Measurements from ENCODE around the gene GET3.

Gene GET3

DNA sequence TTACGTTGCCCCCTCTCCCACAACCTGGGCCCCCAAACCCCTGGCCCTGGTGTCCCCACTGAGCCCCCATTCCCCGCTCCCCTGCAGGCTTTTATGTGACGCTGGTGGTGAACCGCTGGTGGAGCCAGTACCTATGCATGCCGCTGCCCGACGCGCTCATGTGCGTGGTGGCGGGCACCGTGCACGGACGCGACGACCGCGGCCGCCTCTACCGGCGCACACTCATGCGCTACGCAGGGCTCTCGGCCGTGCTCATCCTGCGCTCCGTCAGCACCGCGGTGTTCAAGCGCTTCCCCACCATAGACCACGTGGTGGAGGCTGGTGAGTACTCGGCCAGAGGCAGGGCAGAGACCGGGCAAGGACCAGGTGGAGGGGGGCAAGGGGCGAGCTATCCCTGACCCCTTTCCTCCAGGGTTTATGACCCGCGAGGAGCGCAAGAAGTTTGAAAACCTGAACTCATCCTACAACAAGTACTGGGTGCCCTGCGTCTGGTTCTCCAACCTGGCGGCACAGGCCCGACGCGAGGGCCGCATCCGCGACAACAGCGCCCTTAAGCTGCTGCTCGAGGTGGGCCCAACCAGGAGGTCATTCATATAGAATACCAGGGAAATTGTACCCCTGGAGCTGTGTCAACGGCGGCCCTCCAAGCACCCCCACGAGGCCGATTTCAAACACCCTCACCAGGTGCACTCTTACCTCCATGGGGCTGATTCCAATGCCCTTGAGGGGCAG lies 17.3 kb downstream of the GET3 start:
- DNase-seq = no peak

DNA sequence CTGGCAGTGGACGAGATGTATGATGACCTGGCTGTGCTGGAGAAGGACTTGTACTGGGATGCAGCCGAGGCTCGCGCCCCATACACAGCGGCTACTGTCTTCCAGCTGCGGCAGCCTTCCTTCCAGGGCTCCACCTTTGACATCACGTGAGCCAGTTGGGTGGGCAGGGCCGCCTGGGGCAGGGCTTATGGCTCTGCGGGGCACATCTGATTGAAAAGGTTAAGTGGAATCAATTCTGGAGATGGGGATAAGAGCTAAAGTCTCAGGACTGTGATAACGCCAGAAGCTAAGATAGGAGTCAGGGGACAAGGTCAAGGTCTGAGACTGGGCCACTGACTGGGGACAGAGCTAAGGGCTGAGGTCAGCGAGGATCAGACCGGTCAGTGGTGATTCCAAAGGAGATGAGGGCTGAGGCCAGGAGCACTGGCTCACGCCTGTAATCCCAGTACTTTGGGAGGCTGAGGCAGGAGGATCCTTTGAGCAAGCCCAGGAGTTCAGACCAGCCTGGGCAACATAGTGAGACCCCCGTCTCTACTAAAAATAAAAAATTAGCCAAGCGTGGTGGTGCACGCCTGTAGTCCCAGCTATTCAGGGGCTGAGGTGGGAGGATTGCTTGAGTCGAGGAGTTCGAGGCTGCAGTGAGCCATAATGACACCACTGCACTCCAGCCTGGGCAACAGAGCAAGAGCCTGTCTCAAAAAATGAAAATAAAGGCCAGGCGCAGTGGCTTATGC lies 19.0 kb downstream of the GET3 start:
- no peak for DNase-seq

DNA sequence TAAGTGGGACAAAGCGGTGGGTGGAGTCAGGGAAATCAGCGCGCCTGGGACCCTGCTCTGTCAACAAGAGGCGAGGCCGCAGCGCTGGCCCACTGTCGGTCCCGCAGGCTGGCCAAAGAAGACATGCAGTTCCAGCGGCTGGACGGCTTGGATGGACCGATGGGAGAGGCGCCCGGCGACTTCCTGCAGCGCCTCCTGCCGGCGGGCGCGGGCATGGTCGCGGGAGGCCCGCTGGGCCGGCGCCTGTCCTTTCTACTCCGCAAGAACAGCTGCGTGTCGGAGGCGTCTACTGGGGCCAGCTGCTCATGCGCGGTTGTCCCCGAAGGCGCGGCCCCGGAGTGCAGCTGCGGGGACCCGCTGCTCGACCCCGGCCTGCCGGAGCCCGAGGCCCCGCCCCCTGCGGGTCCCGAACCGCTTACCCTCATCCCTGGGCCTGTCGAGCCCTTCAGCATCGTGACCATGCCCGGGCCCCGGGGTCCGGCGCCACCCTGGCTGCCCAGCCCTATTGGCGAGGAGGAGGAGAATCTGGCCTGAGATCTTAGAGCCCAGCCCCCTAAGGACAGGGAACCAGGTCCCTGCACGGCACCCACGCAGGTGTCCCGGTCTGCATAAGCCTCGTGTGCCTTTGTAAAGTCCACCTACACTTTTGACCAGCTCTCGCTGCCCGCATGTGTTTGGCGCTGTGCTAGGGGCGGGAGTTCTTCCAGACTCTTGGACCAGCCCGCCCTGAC lies 20.4 kb downstream of the GET3 start:
- peak; percentile 42 for DNase-seq

DNA sequence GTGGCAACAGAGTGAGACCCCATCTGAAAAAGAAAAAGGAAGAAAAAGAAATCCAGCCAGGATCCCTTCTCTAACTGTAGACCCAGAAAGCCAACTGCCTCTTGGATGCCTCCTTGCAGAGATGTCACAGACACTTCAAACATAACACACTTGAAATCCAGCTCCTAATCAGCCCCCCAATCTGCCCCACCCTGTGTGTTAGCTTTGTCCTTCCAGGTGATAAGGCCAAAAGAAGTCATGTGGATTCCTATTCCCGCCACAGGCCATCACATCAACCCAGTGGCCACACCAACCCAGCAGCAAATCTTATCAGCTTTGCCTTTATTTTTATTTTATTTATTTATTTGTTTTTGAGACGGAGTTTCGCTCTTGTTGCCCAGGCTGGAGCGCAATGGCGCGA lies 22.4 kb downstream of the GET3 start:
- no peak for DNase-seq

DNA sequence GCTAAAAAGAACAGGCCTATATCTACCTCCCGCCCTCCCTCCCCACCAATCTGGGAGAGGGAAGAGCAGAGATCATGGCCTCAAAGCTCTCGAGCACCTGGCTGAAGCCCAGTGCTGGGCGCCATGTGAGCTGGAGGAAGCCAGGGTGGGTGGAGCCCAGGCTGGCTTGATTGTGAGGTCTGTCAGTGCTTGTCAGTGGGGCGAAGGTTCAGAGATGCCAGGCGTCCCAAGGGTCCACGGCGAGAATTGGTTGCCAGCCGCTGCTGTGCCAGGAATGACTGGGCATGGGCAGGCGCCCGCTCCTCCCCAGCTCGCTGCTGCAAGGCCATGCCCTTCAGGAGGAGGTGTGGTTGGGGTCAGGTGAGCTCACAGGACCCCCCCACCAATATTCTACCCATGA lies 25.8 kb downstream of the GET3 start:
- DNase-seq = no peak

DNA sequence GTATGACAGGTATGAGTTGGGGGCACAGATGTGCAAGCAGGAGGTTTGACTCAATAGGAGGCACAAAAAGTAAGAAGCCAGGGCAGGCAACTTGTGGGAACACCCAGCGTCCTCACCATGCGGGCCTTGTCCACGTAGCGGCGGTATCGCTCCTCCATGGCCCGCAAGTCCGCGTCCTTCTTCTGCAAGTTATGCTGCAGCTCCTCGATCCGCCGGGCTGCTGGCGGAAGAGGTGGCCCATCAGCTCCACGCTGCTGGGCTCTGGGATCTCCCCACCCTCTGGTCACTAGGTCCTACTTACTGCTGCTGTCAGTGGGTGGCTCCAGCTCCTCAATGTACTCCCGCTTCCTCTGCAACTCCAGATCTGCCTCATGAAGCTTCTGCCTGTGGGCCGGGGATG lies 27.4 kb downstream of the GET3 start:
- DNase-seq = no peak

DNA sequence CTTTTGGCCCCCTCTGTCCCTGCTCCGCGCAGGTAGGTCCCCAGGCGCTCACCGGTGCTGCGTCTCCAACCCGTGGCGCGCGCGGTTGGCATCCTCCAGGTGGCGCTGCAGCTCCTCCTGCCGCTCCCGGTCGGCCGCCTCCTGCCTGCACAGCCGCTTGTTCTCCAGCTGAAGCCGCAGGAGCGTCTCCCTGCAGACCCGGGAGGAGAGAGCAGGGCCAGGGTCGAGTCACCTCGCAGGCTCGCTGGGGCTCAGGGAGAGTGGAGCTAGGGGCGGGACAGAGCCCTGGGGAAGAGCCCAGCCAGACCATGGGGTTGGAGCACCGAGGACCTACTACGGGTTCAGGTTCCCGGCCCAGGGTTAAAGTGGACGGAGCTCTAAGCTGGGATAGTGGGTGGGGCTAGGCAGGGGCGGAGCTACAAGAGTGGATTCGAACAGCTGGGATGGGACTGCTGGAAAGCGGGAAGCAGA lies 28.8 kb downstream of the GET3 start:
- no peak for DNase-seq

DNA sequence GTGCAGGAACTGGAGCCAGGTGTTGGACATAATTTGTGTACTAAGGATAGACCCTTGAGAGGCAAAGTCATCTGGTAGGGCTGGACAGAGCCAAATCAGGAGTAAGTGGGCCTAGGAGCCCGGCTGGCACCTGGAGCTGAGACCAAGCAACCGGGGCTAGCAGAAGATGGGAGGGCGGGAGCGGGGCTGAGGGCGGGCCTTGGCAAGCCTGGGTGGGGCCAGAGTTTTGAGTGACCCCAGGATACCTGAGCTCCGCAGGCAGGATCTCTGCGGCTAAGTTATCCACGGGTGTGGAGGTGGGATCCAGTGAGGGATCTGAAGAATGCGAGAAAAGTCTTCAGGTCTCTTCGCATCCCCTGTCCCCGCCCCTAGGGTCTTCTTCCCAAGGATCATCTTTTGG lies 29.9 kb downstream of the GET3 start:
- no peak for DNase-seq

DNA sequence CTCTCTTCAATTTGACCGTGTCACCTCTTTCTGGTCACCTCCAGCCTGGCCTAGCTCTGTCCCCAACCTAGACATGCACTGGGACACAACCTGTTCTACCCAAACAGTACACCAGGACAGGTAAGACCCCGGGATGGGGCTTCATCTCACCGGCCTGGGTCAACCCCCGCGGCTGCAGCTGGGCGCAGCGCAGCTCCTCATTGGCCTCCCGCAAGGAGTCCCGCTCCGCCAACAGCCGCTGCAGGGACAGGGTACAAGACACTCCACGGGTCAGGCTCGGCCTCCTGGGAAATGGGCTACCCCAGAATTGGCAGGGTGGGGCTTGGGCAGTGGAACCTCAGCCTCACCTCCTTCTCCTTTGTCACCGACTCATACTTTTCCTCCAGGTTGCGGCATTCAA lies 30.4 kb downstream of the GET3 start:
- no peak for DNase-seq

DNA sequence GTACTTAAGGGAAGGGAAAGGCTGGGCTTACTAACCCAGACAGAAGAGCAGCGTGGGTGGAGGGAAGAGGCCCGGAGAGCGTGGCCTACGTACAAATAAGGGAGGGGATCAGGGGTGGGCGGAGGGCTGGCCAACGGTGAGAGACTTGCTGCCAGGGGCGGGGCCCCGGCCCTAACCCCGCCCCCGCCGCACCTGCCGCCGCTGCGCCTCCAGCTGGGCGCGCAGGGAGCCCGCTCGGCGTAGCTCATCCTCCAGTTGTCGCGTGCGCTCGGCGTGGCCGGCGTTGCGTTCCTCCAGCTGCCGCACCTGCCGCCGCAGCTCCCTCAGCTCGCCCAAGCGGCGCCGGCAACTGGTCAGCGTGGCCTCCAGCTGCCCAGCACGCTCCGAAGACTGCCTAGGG lies 32.4 kb downstream of the GET3 start:
- peak; percentile 77 for DNase-seq

DNA sequence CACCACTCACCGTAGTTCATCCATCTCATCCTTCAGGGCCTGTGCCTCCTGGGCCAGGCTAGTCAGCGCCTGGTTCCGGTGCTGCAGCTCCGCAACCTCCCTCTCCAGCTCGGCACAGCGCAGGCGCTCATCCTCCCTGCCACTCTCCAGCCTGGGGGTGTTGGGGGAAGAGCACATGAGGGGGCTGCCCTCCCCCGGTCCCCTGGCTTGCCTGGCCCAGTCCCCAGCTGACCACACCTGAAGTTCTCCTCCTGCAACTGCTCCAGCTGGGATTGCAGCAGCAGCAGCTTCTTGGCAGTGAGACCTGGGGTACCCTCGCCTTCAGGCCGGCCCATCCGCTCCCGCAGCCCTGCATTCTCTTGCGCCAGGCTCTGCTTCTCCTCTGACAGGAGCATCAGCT lies 33.6 kb downstream of the GET3 start:
- no peak for DNase-seq

DNA sequence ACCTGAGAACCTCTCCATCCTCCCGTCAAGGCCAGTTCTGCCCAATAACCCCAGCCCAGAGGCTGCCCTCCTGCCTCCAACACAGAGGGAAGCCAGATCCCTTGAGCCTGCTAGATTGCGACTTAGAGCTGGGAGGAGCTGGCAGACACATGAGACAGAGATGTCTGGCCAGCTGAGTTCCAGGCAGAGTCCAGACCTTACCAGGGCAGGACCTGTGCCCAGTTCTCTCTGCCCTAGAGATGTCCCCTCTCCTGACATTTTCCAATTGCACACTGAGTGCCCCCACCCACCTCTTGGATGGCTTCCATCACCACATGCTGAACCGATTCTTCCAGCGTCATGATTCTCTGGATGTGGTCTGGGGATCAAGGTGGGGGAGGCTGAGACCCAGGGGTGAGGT lies 35.0 kb downstream of the GET3 start:
- DNase-seq = no peak

DNA sequence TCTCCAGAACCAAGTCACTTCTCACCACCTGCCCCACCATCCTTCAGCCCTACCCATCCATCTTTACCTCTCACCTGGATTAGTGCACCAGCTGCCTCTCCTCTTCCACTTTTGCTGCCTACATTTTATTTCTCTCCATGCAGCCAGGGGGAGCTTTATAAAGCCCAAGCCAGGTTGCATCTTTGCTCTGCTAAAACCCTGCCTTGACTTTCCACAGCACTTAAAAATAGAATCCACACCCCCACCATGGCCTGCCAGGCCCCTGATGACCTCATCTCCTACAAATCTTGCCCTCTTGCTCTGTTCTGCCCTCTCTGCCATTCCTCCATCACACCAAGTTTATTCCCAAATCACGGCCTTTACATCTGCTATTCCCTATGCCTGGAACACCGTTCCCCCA lies 36.3 kb downstream of the GET3 start:
- no peak for DNase-seq

DNA sequence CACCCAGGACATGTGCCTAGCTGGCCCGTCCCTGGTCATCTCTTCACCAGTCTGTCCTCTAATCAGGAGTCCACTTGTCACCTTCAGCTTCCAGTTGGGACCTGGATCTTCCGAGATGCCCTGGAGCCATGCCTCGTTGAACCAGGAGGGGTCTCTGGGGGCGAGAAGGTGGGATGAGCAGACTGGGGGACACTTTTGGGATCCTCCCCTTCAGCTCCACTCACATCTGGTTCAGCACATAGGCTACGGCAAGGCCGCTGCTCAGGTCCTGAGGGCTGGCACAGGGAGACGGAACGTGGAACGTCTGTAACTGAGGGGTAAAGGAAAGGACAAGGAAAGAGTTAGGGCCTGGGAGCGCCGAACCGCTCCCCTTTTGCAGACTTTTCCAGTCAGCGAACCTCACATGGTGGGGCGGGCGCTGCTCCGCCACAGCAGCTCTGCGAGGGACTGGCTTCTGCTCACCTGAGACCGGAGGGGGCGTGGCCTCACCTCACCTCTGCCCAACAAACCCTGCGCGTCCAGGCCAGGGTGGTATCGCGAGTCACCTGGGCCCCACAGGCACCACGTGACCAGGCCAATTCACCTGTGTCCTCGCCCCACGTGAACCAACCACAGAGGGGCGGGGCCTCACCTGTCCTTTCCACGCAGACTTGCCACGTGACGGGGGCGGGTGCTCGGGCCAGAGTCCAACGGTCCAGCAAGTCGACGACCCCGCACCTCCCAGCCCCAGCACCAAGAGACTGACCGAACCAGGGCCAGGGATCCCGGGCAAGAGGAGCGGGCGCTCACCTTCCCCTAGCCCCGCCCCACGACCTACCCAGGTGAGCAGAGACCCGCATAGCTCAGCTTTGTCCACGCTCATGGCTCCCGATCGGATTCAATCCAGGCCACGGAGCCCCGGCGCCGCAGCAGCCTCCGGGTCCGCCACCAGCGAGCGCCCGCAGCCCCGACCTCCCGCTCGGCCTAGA lies 37.6 kb downstream of the GET3 start, which contains the start of gene HOOK2:
HOOK2 (minus strand) TSS at position 965 of the 968 bp plus-strand sequence; CDS start at position 862, 103 bp downstream.
- no peak for DNase-seq

DNA sequence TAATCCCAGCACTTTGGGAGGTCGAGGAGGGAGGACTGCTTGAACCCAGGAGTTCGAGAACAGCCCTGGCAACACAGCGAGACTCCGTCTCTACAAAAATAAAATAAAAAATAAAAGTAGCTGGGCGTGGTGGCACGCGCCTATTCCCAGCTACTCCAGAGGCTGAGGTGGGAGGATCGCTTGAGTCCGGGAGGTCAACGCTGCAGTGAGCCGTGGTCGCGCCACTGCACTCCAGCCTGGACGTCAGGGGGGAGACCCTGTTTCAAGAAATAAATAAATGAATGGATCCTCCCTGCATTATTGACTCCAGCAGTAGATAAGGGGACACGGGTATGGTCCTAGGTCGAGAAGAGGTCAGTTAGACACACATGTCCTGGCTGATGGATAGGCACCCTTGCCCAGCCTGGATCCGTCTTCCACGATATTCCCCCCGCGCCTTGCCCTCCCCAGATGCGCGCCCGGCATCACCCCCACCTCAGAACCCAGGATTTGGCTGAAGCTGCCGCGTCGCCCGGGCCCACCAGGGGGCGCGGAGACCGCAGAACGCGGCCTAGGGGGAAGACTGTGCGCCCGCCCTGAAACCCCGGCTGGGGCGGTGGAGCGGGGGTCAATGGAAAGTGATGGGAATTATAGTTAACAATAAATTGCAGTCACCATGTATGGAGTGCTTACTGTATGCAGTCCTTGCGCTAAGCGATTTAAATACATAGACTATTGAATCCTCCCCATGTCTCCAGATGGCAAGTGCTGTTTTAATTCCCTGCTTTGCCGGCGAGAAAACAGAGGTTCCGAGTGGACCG lies 40.1 kb downstream of the GET3 start:
- peak; percentile 72 for DNase-seq

DNA sequence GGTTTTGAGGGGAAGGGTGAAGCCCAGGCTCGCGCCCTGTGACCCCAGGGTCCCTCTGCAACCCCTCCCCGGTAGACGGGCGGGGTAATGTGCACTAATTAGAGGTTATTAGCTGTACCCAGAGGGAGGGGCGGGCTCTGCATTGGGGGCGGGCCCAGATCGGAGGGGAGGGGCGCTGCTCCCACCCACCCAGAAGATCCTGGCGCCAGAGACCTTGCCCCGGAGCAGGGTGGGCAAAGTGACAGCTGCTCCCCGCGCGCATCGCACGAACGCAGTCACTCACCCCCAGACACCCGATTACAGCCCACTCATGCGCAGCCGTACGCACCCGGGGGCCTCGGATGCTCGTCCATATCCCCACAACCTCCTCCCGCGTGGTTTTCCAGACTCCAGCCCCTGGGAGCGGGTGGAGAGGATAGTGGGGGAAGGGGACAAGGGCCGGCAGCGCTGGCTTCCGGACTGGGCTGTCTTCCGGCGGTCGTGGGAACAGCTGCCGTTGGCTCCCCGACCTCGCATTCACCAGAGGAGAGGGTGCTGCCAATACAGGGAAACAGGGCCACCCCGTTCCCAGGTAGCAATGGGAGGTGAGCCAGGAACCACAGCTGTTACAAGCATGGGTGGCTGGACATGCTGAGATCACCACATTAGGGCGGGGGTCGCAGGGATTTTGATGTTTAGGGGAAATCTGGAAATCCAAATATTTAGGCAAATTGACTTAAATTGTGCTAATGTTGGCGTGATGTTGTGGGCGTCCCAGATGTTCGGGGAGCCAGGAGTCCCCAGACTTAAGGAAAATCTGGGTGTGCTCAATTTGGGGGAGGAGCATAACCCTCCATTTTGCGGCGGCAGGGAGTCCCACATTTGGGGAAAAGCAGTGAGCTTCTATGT lies 41.0 kb downstream of the GET3 start:
- DNase-seq = peak; percentile 34

DNA sequence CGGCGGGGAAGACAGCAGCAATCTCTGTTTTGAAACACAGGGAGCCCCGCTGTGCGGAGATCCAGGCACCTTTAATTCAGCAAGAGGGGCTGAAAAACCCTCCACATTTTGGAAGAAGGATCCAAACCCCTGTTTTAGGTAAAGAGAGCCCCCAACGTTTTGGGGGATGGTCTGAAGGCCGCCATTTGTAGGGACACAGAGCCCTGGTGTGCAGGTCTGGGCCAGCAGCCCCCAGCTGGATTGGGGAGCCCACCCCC lies 41.5 kb downstream of the GET3 start:
- no peak for DNase-seq

DNA sequence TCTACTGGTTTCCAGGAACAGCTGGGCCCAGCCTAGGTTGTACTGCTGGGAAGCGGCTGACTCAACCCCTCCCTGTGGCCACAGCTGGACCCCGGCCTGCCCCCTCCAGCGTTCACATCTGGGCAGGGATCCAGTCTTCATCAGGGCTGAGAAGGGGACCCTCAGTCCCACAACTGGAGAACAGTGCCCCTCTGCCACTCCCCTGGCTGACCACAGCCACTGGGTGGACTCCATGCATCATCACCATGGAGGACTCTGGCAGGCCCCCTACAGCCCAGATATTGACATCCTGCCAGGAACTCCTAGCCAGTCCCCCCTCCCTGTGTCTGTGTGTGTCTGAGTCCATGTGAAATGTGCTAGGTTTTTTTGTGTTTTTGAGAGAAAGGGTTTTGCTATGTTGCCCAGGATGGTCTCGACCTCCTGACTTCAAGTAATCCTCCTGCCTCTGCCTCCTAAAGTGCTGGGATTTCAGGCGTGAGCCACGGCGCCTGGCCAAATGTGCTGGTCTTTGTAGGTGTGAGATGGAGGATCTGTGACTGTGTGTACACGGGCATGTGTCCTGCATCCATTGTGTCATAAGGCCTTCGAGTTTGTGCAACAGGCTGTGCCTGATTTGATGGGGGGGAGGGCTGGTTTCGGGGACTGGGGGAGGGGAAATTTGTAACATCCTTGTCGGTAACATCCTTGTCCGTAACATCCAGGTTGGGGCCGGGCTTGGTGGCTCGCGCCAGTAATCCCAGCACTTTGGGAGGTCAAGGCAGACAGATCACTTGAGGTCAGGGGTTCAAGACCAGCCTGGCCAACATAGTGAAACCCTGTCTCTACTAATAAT lies 42.1 kb downstream of the GET3 start:
- DNase-seq = no peak

DNA sequence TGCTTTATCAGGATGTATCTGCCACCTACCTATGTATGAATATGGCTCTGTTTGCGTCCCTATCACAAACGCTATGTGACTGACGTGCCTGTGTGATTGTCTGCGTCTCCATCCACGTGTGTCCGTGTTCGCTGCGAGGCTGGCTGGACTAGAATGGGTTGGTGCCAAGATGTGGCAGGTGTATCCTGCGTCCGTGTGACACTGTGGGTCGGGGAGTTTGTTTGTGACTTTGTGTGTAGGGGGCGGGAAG lies 44.8 kb downstream of the GET3 start:
- no peak for DNase-seq
